Immature natural killer cell (primary cell): ENCODE data around the gene SLC25A27. TPM values are rescaled to one million over a fixed set of nuclear protein-coding genes. Genes with fewer than 3 reads are reported as not detected.

Experiments used
- DNase-seq, 3 donors: peaks; one replicate each; pipeline ENCODE4 v3.0.0; 2022; ENCODE audit warnings: mixed read lengths in 1 of 3
- H3K27ac Mint-ChIP-seq, 6 donors: one replicate each; pipeline ENCODE4 v1.8.0; 2020; ENCODE audit warnings: mixed read lengths in 6 of 6, mild to moderate bottlenecking in 5 of 6, inconsistent platforms in 4 of 6, moderate library complexity in 3 of 6
- H3K27me3 Mint-ChIP-seq, 3 donors: one replicate each; pipeline ENCODE4 v1.8.0; 2020 to 2021; ENCODE audit warnings: low read depth in 3 of 3, mild to moderate bottlenecking in 3 of 3, mixed read lengths in 3 of 3, moderate library complexity in 3 of 3, inconsistent platforms in 1 of 3
- H3K36me3 Mint-ChIP-seq, 3 donors: one replicate each; pipeline ENCODE4 v1.8.0; 2020; ENCODE audit warnings: mixed read lengths in 3 of 3, inconsistent platforms in 2 of 3, mild to moderate bottlenecking in 2 of 3
- H3K4me1 Mint-ChIP-seq, 2 donors: one replicate each; pipeline ENCODE4 v1.8.0; 2020; ENCODE audit warnings: inconsistent platforms in 2 of 2, mild to moderate bottlenecking in 2 of 2, mixed read lengths in 2 of 2, moderate library complexity in 1 of 2
- H3K4me3 Mint-ChIP-seq, 5 donors: one replicate each; pipeline ENCODE4 v1.8.0; 2020; ENCODE audit warnings: mild to moderate bottlenecking in 5 of 5, mixed read lengths in 5 of 5, inconsistent platforms in 3 of 5, moderate library complexity in 3 of 5
- H3K9me3 Mint-ChIP-seq, 6 donors: one replicate each; pipeline ENCODE4 v1.8.0; 2020; ENCODE audit warnings: mild to moderate bottlenecking in 6 of 6, mixed read lengths in 6 of 6, inconsistent platforms in 4 of 6, moderate library complexity in 3 of 6
- polyA plus RNA-seq, 3 donors: library from polyadenylated mRNA; unstranded; fragments of 300-500 nt; fragmentation: Illumina TruSeq; gene quantifications; one replicate each; pipeline ENCODE4 v1.2.3, GENCODE V29; 2021

Gene SLC25A27
- polyA plus RNA-seq, 3 donors from 2014 or later = not detected

DNA sequence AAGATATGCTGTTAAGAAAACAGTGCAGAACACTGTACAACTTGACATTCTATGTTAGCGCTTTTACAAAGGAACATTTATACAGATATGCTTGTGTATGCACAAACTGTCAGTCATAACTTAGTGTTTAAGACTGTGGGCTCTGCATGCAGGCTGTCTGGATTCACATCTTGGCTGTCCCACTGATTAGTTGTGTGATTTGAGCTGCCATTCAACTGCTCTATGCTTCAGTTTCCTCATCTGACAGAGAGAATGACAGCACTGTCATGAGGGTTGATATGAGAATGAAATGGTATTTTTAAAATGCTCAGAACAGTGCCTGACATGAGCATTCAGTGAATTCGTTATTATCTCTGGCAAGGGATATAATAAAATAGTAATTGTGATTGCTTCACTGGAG, 8.7 kb downstream of the SLC25A27 start:
- Mint-ChIP-seq H3K4me1 (no peaks in the 10 kb centered on the region), H3K9me3 (peaks cover 0 to 3% (median 0%) of the 10 kb centered on the region in 6 donors), H3K4me3 (no peak overlapping the region), H3K36me3 (no peaks in the 10 kb centered on the region), H3K27ac (no peak overlapping the region), H3K27me3 (peaks cover 0 to 5% (median 4%) of the 10 kb centered on the region in 3 donors)
- DNase-seq = no peak

GRCh38 chr6:46667377-46667776, 14.6 kb downstream of the SLC25A27 start:
- Mint-ChIP-seq H3K4me3 (no peak overlapping the region), H3K27me3 (peaks cover 0 to 3% (median 2%) of the 10 kb centered on the region in 3 donors), H3K36me3 (no peaks in the 10 kb centered on the region), H3K4me1 (no peaks in the 10 kb centered on the region), H3K9me3 (no peaks in the 10 kb centered on the region), H3K27ac (no peak overlapping the region)
- DNase-seq = no peak

DNA sequence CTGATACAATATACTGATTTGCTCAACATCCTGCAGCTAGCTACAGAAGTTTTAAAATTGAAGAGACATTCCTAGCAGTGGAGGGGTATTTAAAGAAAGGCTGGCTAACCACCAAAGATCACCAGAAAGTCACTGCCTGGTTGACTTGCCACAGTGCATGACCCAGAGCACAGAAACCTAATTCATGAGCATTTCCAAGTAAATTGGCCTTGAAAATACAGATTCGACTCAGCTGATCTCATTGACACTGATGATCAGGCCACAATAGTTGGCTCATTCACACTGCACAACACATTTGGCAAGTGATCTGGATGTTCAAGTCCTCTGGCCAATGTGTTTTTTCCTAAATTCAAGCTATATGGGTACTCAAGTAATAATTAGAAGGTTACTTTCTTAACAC, 21.6 kb downstream of the SLC25A27 start:
- Mint-ChIP-seq H3K4me3 (no peak overlapping the region), H3K27ac (no peak overlapping the region), H3K36me3 (no peaks in the 10 kb centered on the region), H3K27me3 (no peaks in the 10 kb centered on the region), H3K9me3 (no peaks in the 10 kb centered on the region), H3K4me1 (no peaks in the 10 kb centered on the region)
- DNase-seq = no peak

DNA sequence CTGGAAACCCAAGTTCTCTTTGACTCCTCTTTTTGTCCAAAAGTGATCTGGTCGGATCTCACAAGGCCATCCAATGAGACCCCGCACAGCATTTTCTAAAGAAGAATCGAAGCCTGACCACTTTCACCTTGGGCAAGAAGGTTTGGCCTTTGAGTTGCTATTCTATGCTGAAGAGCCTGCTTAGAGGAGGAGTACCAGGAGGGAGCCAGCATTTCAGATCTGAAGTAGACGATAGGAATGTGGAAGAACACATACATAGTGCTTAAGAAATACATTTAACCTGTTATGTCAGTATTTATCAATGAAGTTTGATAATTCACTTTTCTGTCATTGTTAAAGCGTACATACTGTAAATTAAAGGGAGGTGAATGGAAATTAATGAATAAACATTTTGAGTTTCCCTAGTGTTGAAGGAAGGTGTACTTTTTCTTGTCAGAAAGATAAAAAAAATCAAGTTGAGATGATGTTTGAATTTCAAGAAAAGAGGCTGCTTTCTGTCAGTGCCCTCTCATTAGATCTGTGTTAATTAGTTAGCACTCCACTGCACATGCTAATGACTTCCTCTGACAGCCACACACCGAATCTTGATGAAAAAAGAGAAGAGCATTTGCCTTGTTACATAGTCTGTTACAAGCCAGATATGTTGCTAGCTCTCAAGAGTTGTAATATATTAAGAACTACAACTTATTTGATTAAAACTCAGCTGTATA, 24.0 kb downstream of the SLC25A27 start:
- no peak overlapping the region for H3K4me3 Mint-ChIP-seq
- no peak overlapping the region for H3K27ac Mint-ChIP-seq
- H3K27me3 Mint-ChIP-seq = no peaks in the 10 kb centered on the region
- no peak for DNase-seq
- H3K9me3 Mint-ChIP-seq = no peaks in the 10 kb centered on the region
- no peaks in the 10 kb centered on the region for H3K36me3 Mint-ChIP-seq
- no peaks in the 10 kb centered on the region for H3K4me1 Mint-ChIP-seq

DNA sequence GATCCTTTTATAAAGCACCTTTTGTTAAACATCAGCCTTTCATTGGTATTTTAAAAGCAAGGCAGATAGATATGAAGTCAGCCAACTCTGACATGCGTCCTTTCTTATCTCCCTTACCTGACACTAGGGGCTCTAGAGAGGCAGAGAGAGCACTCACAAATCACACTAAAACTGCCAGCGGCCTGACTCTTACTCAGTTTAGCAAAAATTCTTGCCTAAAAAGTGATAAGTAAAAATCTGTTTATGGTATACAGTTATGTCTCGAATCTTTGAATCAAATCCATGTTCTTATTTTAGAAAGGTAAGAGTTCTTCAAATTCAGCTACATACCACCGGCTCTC, 24.5 kb downstream of the SLC25A27 start:
- DNase-seq = no peak
- H3K4me3 Mint-ChIP-seq = no peak overlapping the region
- H3K27ac Mint-ChIP-seq = no peak overlapping the region
- no peaks in the 10 kb centered on the region for H3K9me3 Mint-ChIP-seq
- H3K27me3 Mint-ChIP-seq = no peaks in the 10 kb centered on the region
- no peaks in the 10 kb centered on the region for H3K4me1 Mint-ChIP-seq
- H3K36me3 Mint-ChIP-seq = no peaks in the 10 kb centered on the region

GRCh38 chr6:46684771-46685170, 32.0 kb downstream of the SLC25A27 start:
- H3K27ac Mint-ChIP-seq = no peak overlapping the region
- no peaks in the 10 kb centered on the region for H3K4me1 Mint-ChIP-seq
- H3K4me3 Mint-ChIP-seq = no peak overlapping the region
- peaks cover 0 to 9% (median 0%) of the 10 kb centered on the region in 3 donors for H3K27me3 Mint-ChIP-seq
- H3K9me3 Mint-ChIP-seq = no peaks in the 10 kb centered on the region
- H3K36me3 Mint-ChIP-seq = no peaks in the 10 kb centered on the region
- no peak for DNase-seq

GRCh38 chr6:46687619-46688097, 34.9 kb downstream of the SLC25A27 start, which contains the start of gene TDRD6:
TDRD6 (plus strand) TSS chr6:46687885; CDS start chr6:46688129, 244 bp downstream.
- H3K4me1 Mint-ChIP-seq = no peaks in the 10 kb centered on the region
- H3K36me3 Mint-ChIP-seq = no peaks in the 10 kb centered on the region
- no peaks in the 10 kb centered on the region for H3K9me3 Mint-ChIP-seq
- H3K4me3 Mint-ChIP-seq = no peak within 1 kb of the TSS
- no peak for DNase-seq
- no peak within 1 kb of the TSS for H3K27ac Mint-ChIP-seq
- H3K27me3 Mint-ChIP-seq = peaks cover 3 to 9% (median 4%) of the 10 kb centered on the region in 3 donors

DNA sequence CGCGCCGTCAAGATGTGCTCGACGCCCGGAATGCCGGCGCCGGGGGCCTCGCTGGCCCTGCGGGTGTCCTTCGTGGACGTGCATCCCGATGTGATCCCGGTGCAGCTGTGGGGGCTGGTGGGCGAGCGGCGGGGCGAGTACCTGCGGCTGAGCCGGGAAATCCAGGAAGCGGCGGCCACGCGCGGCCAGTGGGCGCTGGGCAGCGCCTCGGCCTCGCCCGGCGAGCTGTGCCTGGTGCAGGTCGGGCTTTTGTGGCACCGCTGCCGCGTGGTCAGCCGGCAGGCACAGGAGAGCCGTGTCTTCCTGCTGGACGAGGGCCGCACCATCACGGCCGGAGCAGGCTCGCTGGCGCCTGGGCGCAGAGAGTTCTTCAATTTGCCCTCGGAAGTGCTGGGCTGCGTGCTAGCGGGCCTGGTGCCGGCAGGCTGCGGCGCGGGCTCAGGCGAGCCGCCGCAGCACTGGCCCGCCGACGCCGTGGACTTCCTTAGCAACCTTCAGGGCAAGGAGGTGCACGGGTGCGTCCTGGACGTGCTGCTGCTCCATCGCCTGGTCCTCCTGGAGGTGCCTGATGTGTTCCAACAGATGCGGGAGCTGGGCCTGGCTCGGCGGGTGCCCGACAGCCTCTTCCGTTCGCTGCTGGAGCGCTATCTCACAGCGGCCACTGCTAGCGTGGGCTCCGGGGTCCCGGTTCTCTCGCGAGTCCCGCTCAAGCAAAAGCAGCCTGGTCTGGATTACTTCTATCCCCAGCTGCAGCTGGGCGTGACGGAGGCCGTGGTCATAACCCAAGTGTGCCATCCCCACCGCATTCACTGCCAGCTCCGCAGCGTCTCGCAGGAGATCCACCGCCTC, 35.6 kb downstream of the SLC25A27 start:
- peaks cover 3 to 6% (median 5%) of the 10 kb centered on the region in 3 donors for H3K27me3 Mint-ChIP-seq
- no peak for DNase-seq

GRCh38 chr6:46688966-46689335, 36.2 kb downstream of the SLC25A27 start:
- H3K9me3 Mint-ChIP-seq = peaks cover 0 to 2% (median 0%) of the 10 kb centered on the region in 6 donors

More for the DNA sequence above, 35.6 kb downstream of the SLC25A27 start:
- Mint-ChIP-seq H3K4me3 (no peak overlapping the region), H3K9me3 (no peaks in the 10 kb centered on the region), H3K4me1 (no peaks in the 10 kb centered on the region), H3K36me3 (no peaks in the 10 kb centered on the region), H3K27ac (no peak overlapping the region)

GRCh38 chr6:46689657-46690056, 36.9 kb downstream of the SLC25A27 start:
- Mint-ChIP-seq H3K27ac (no peak overlapping the region), H3K9me3 (peaks cover 0 to 2% (median 0%) of the 10 kb centered on the region in 6 donors), H3K4me1 (no peaks in the 10 kb centered on the region), H3K27me3 (peaks cover 3 to 8% (median 5%) of the 10 kb centered on the region in 3 donors), H3K36me3 (no peaks in the 10 kb centered on the region), H3K4me3 (no peak overlapping the region)
- no peak for DNase-seq

More at GRCh38 chr6:46688966-46689335, 36.2 kb downstream of the SLC25A27 start:
- Mint-ChIP-seq H3K4me3 (no peak overlapping the region), H3K27me3 (peaks cover 3 to 8% (median 5%) of the 10 kb centered on the region in 3 donors), H3K27ac (no peak overlapping the region), H3K4me1 (no peaks in the 10 kb centered on the region), H3K36me3 (no peaks in the 10 kb centered on the region)
- DNase-seq = no peak

- Mint-ChIP-seq H3K4me3 (no peak overlapping the region), H3K36me3 (no peaks in the 10 kb centered on the region), H3K27ac (no peak overlapping the region), H3K4me1 (no peaks in the 10 kb centered on the region), H3K9me3 (peaks cover 0 to 2% (median 0%) of the 10 kb centered on the region in 6 donors), H3K27me3 (peaks cover 3 to 8% (median 5%) of the 10 kb centered on the region in 3 donors)
- no peak for DNase-seq
Measured at GRCh38 chr6:46690141-46690755, 37.5 kb downstream of the SLC25A27 start.

GRCh38 chr6:46690911-46691451, 38.2 kb downstream of the SLC25A27 start:
- no peak overlapping the region for H3K27ac Mint-ChIP-seq
- peaks cover 0 to 2% (median 0%) of the 10 kb centered on the region in 6 donors for H3K9me3 Mint-ChIP-seq
- H3K4me1 Mint-ChIP-seq = no peaks in the 10 kb centered on the region
- H3K36me3 Mint-ChIP-seq = no peaks in the 10 kb centered on the region
- no peak overlapping the region for H3K4me3 Mint-ChIP-seq
- no peak for DNase-seq
- peaks cover 3 to 8% (median 5%) of the 10 kb centered on the region in 3 donors for H3K27me3 Mint-ChIP-seq

DNA sequence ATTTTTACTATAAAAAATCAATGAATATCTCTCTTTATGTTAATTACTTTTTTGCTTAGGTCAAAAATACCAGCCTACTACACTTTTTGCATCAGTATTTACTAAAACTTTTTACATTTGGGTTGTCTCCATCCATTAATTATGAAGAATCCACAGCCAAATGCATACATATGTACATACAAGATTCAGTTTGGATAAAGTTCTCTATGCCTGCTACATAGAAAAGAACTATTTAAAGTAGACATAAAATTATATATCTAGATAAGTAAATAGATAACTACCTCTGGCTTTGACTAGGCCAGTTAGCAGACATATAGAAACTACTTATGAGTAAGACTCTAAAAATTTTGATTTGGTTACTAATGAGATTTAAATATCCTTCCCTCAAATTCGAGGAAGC, 47.2 kb downstream of the SLC25A27 start:
- peaks cover 0 to 3% (median 0%) of the 10 kb centered on the region in 6 donors for H3K9me3 Mint-ChIP-seq

More for the DNA sequence above, 47.2 kb downstream of the SLC25A27 start:
- H3K27ac Mint-ChIP-seq = no peak overlapping the region
- H3K27me3 Mint-ChIP-seq = peaks cover 0 to 5% (median 0%) of the 10 kb centered on the region in 3 donors
- H3K36me3 Mint-ChIP-seq = no peaks in the 10 kb centered on the region
- H3K4me3 Mint-ChIP-seq = no peak overlapping the region
- DNase-seq = no peak
- H3K4me1 Mint-ChIP-seq = no peaks in the 10 kb centered on the region
